Stimulated activated CD8-positive, alpha-beta memory T cell treated with anti-CD3 and anti-CD28 coated beads, Interleukin-4, amount 100 ng/mL, for 4 hours (primary cell): ENCODE results near the gene UBE3C.

Experiments
- DNase-seq, 2 donors: peaks; one replicate each; pipeline ENCODE4 v3.0.0-alpha.2; 2020; ENCODE audit warnings: low read depth in 2 of 2, low spot score in 1 of 2

The UBE3C gene

DNA sequence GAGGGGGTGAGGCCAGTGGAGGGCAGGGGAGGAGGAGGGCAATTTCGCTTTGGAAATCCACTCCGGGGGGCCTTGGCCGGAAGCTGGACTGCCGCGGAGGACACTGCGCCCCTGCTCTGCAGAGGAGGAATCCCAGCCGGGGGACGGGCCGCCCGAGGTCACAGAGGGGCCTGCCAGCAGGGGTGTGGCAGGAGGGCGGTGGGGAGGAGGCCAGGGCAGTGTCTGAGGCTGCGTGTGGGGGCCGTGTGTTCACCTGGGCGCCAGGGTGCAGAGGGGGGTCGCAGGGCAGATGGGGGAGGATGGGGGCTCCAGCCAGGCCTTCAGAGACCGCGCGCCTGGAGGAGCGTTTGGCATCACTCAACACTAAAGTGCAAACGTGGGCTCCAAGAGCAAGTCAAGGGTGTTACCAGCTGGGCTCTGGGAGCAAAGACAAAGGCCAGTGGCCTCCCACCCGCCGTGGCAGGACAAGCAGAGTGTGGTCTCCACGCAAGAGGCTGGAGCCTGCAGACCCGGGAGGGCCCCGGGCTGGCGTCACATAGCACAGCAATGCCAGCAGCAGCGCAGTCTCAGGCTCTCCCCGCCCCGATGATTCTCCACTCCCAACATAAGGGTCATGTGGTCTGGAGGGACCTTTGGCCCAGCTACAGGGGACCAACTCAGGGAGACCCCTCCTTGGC lies 152.8 kb downstream of the UBE3C start:
- no peak for DNase-seq

DNA sequence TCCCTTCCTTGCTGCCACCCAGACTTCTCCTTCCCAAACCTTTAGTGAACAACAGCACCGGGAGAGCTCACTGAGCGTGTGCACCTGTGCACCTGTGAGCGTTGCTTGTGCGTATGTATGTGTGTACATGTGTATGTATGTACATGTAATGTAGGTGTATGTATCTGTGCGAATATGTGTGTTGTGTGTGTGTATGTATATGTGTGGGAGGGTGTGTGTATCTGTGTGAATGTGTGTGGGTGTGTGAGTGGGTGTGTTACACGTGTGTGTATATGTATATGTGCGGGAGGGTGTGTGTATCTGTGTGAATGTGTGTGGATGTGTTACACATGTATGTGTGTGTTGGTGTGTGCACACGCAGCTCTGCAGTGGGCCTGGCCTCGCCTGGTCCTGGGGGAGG lies 153.5 kb downstream of the UBE3C start:
- DNase-seq: no peak

DNA sequence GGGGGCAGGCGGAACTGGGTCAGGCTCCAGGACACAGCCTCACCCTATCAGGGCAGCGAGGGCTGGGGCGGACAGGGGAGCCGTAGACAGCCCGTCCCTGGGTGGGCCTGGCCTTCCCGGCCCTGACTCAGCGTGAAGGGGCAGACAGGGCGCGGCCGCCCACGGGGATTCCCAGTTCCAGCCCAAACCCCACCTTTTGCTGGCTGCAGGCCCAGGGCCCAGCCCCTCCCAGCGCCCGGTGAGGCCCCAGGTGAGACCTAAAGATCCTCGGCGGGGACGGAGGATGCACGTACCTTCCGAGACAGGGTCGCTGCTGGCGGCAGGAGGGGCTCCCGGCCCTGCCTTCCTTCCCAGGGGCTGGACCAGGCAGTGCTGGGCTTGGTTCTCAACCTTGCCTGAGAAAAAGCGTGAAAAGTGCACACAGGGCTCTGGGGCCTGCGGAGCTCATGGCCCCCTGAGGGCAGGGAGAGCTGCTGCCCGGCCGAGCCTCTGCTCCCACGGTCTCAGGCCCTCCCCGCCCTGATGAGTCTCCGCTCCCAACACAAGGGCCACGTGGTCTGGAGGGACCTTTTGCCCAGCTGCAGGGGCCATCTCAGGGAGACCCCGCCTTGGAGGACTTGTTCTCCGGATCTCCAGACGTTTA lies 154.2 kb downstream of the UBE3C start:
- no peak for DNase-seq

GRCh38 chr7:157293413-157293788 lies 154.7 kb downstream of the UBE3C start:
- no peak for DNase-seq

GRCh38 chr7:157294773-157295172 lies 156.0 kb downstream of the UBE3C start:
- DNase-seq: no peak

- no peak for DNase-seq
Observed at GRCh38 chr7:157295338-157295737, 156.6 kb downstream of the UBE3C start.

DNA sequence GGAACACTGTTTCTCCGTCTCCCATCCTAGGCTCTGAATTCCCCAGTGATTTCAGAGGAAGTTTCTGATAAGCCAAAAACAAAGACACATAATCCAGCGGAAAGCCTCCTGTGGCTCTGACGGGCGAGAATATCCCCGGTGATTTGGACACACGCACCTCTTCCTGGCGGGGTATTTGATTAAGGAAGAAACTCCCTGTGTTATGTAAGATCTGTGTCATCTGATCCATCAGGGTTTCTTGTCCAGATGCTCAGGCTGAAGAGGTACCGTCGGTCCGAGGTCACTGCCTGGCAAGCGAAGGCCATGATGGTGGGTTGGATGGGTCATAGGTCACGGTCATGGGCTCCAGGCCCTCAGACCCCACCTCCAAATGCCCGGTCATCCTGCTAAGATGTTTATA lies 158.5 kb downstream of the UBE3C start:
- DNase-seq: no peak

- no peak for DNase-seq
Observed at GRCh38 chr7:157299317-157299612, 160.5 kb downstream of the UBE3C start.

DNA sequence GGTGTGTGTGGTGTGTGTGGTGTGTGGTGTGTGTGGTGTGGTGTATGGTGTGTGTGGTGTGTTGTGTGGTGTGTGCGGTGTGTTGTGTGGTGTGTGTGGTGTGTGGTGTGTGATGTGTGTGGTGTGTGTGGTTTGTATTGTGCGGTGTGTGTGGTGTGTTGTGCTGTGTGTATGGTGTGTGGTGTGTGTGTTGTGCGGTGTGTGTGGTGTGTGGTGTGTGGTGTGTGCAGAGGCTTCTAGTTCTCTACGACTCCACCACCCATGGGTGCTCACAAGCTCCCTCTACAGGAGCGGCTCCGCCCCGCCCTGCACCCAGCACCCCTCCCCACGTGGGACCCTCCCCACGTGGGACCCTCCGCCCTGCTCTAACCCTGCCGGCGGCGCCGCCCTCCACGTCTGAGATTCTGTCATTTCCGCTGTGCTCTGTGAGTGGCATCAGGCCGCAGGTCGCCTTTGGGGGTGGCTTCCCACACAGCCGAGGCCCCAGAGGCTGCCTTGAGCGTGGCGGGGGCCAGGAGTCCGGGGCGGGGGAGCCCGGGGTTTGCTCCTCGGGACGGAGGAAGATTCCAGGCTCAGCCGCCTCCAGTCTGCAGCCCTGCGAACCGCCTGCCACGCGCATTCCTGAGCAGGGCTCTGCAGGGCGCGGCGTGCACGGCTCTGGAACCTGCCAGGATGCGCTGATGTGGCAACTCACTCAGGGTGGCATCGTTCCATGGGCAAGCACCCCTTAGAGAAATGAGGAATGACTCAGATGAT lies 161.1 kb downstream of the UBE3C start:
- DNase-seq: no peak

GRCh38 chr7:157300369-157300825 lies 161.7 kb downstream of the UBE3C start:
- DNase-seq: no peak

DNA sequence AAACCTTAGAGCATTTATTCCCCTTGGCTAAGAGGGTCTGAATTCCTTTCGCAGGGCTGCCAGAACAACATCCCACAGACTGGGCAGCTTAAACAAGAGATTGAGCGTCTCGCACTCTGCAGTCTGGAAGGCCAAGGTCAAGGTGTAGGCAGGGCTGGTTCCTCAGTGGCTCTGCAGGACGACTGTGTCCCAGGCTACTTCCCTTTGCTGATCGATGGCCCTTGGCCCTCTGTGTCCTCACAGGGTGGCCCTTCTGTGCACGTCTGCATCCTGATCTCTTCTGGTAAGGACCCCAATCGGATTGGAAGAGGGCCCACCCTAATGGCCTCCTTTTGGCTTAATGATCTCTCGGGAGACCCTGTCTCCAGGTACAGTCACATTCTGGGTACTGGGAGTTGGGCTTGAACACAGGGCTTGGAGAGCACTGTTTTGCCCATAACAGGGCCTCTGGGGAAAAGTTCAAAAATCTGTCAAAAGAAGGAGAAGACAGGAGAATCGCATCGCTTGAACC lies 162.9 kb downstream of the UBE3C start:
- DNase-seq: no peak

DNA sequence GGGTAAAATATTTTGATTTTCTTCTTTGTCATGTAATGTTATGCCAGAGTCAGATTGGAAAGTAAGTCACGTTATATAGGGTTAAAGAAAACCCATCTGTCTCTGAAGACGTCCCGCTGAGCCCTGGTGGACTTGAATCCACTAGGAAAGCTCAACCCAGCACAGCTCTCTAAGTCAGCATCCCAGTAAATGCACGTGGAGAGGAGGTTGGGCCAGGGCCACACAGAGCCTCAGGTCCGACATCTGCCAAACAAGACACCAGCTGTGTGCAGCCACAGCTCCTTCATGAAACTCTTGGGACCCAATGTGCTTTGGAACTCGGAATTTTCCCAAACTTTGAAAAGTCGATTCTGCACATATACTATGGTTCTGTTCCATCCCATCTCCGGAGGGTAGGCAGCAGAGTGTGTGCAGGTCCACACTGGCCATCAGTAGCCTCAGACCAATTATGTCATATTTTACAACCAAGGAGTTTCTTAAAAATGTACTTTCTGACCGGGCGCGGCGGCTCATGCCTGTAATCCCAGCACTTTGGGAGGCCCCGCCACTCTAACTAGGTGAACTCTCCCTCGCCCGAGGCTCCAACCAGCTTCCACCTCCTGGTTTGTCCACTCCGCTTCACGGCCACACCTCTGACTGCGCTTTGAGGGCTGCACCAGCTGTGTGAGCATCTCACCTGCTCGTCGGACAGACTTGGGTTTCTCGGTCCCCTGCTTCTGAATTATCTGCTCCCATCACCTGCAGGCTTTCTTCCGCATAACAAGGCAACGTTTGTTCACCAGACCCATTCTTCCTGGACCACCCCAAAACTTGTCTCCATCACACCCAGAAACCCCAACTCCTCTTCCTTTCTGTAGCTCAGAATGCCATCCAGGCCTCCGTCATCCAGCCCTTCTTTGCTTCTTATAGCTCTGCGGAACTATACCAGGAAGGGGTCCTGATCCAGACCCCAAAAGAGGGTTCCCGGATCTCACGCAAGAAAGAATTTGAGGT lies 168.4 kb downstream of the UBE3C start:
- no peak for DNase-seq

GRCh38 chr7:157309988-157310668 lies 171.4 kb downstream of the UBE3C start:
- no peak for DNase-seq

DNA sequence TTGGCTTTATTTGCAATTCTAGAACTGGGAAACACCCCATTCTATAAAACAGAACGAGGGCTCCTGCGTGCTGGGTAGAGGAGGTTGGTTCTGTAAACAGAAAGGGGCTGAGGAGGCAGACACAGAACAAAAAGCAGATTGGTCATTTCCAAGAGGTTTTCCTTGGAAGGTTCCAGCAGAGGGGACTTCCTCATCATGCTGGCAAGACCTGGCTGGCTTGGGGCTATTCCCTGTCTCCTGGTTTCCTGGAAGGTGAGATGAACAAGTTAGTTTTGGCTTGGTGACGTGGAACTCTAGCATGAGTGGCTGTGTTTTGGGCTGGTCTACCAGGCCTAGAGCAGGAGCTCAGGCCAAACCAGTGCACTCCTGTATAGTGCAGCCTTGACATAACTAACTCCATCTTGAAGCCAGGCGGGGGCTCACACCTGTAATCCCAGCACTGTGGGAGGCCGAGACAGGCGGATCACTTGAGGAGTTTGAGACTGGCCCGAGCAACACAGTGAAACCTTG lies 172.0 kb downstream of the UBE3C start:
- no peak for DNase-seq

DNA sequence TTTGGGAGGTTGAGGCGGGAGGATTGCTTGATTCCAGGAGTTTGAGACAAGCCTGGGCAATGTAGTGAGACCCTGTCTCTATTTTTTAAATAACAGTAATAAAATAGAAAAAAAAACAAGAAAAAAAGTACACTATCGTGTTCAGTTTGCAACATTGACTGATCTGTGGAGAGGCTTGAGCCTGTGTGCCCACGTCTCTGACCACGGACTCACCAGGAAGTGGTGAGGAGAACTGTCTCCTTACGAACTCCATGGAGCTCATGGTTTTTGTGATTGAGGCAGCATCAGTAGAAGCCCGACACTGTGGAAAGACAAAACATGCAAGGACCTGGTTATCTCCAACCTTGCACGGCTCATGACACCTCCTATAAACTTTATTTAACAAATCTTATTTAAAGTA lies 174.2 kb downstream of the UBE3C start:
- no peak for DNase-seq

GRCh38 chr7:157313645-157314044 lies 174.9 kb downstream of the UBE3C start:
- DNase-seq: no peak

DNA sequence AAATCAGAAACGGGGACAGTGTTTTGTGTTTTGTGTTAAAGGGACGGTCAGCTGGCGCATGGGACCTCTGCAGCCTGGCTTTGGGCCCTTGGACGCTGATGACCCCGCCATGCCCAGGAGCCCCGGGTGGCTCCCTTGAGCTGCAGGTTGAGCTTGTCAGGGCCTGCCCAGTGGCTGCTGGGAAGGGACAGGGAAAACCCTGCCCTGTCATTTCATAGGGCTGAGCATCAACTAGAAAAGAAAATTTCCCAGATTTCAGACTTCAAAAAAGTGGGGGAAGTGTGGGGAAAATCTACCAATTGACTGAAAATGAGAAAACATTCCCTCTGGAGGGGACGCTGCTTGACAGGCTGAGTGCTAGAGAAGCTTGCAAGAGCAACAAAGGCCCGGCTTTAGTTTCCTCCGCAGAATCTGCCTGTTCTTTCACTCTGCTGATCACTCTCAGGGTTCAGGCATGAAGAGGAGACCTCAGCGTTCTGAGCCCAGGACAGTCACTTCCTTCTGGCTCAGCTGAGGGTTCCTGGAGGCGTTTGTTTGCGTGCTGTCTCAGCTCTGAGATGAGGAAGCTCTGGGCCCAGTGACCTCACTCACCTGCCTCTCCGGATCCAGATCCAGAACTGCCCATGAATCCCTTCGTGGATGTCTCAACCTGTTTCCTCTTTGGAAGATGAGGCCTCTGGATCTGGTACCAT lies 179.4 kb downstream of the UBE3C start:
- DNase-seq: no peak
